Gastrocnemius medialis (tissue), 4 donors: ENCODE results near the gene SYT1.

Experiments used
- CTCF ChIP-seq, 5 experiments: fragments of 450-650 bp in 3 of 5; fragments of 200-600 bp in 2 of 5; sonication (generic) in 2 of 5; IDR thresholded peaks in 4 of 5; conservative IDR thresholded peaks in 1 of 5; 1 replicate in 4 of 5; 2 replicates in 1 of 5; pipeline ENCODE4 v1.5.1; 2016 to 2019; ENCODE audit warnings: antibody characterized with exemption in 5 of 5, mild to moderate bottlenecking in 3 of 5, moderate library complexity in 3 of 5
- POLR2A ChIP-seq, 2 donors: fragments of 450-650 bp; IDR thresholded peaks; one replicate each; pipeline ENCODE4 v1.6.1; 2017; ENCODE audit warnings: antibody characterized with exemption in 2 of 2, mild to moderate bottlenecking in 2 of 2, moderate library complexity in 2 of 2

GRCh38 chr12:79006306-79006705 lies 141.7 kb downstream of the SYT1 start:
- TF ChIP-seq CTCF (IDR thresholded peaks at IDR 0.05 in 4 of 5, conservative IDR thresholded peaks at IDR 0.05 in 1 of 5), result no peak
- no peak for TF ChIP-seq POLR2A (IDR thresholded peaks at IDR 0.05)
